Mesothelial cell of epicardium (in vitro differentiated cells): ENCODE results near the gene CFAP161. TPM values are rescaled to one million over a fixed set of nuclear protein-coding genes. Genes with fewer than 3 reads are reported as not detected.

Experiments used
- DNase-seq, 2 experiments: peaks; one replicate each; pipeline ENCODE4 v3.0.0; 2021; ENCODE audit warnings: low spot score in 2 of 2; ENCODE audit not compliant: unreplicated experiment in 2 of 2
- H3K27ac Mint-ChIP-seq: 2 replicates; pipeline ENCODE4 v1.8.0; 2021; ENCODE audit warnings: mixed read lengths
- H3K27me3 Mint-ChIP-seq: 2 replicates; pipeline ENCODE4 v1.8.0; 2021; ENCODE audit warnings: low read depth, mixed read lengths
- H3K36me3 Mint-ChIP-seq: 2 replicates; pipeline ENCODE4 v1.8.0; 2021; ENCODE audit warnings: mixed read lengths
- H3K4me1 Mint-ChIP-seq: 2 replicates; pipeline ENCODE4 v1.8.0; 2021; ENCODE audit warnings: mixed read lengths
- H3K4me3 Mint-ChIP-seq: 2 replicates; pipeline ENCODE4 v1.8.0; 2021; ENCODE audit warnings: mild to moderate bottlenecking, moderate library complexity, mixed read lengths
- H3K9me3 Mint-ChIP-seq: 2 replicates; pipeline ENCODE4 v1.8.0; 2021; ENCODE audit warnings: mixed read lengths
- total RNA-seq: library from RNA; stranded (reverse); gene quantifications from 3 replicates; pipeline ENCODE4 v1.2.1, GENCODE V29; 2021
- TF ChIP-seq, protein P1 (sequence below): fragments of 200-600 bp; sonication (generic); IDR thresholded peaks from one replicate; pipeline ENCODE4 v1.5.0; 2021; ENCODE audit warnings: antibody characterized with exemption; ENCODE audit not compliant: unreplicated experiment

CFAP161 gene
- total RNA-seq, 1 donor from 2014 or later, result not detected

DNA sequence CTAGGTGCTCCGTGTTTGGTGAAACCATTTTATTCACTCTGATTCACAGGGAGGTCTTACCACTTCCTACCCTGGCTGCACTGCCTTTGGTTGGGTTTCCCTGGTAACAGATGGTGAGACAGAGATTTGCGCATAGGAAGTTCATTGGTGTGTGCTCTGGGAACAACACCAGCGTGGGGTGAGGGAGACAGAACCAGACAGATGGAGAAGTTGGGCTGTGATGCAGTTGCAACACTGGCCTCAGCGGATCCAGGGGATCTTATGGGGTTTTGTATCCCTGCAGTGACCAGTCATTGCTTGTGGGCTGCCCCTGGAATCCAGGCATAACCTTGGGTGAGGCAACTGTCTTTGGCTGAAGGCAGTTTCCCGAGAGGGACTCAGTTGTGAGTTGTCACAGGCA lies 50.1 kb downstream of the CFAP161 start:
- no peaks in the 10 kb centered on the region for H3K36me3 Mint-ChIP-seq
- TF ChIP-seq, protein P1, sequence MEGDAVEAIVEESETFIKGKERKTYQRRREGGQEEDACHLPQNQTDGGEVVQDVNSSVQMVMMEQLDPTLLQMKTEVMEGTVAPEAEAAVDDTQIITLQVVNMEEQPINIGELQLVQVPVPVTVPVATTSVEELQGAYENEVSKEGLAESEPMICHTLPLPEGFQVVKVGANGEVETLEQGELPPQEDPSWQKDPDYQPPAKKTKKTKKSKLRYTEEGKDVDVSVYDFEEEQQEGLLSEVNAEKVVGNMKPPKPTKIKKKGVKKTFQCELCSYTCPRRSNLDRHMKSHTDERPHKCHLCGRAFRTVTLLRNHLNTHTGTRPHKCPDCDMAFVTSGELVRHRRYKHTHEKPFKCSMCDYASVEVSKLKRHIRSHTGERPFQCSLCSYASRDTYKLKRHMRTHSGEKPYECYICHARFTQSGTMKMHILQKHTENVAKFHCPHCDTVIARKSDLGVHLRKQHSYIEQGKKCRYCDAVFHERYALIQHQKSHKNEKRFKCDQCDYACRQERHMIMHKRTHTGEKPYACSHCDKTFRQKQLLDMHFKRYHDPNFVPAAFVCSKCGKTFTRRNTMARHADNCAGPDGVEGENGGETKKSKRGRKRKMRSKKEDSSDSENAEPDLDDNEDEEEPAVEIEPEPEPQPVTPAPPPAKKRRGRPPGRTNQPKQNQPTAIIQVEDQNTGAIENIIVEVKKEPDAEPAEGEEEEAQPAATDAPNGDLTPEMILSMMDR, result no peak
- DNase-seq, result no peak
- H3K4me3 Mint-ChIP-seq, result no peak overlapping the region
- H3K9me3 Mint-ChIP-seq, result no peaks in the 10 kb centered on the region
- no peaks in the 10 kb centered on the region for H3K4me1 Mint-ChIP-seq
- peaks cover 80% of the 10 kb centered on the region for H3K27me3 Mint-ChIP-seq
- no peak overlapping the region for H3K27ac Mint-ChIP-seq

DNA sequence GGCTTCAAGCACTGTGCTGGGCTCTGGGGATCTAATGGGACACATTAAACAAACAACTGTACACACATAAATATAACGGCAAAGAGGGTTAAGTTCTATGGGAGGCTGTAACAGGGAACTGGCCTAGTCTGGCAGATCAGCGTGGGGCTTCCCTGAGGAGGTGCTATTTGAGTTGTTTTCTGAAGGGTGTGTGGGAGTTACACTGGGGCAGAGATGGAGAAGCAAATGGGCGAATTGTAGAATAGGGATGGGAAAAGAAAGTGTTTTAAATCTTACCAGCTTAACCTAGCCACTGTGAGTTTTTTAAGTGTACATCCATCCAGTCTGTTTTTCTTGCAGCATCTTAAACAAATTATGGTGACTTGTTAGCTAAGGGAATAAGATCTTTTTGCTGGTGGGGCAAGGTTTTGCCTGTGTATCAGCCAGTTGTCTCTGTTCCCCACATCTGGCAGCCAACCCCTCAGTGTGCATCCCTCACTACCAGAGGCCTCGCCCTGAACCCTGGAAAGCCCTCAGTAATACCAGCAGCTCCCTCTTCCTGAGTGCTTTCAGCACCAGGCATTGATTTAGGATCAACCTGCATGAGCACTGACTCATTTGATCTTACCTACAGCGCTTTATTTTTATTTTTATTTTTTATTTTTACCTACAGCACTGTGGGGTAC lies 51.7 kb downstream of the CFAP161 start:
- TF ChIP-seq, protein P1, result no peak
- Mint-ChIP-seq H3K27me3 (peaks cover 78% of the 10 kb centered on the region), H3K4me3 (no peak overlapping the region), H3K4me1 (no peaks in the 10 kb centered on the region), H3K9me3 (no peaks in the 10 kb centered on the region), H3K36me3 (no peaks in the 10 kb centered on the region), H3K27ac (no peak overlapping the region)
- DNase-seq, result no peak

DNA sequence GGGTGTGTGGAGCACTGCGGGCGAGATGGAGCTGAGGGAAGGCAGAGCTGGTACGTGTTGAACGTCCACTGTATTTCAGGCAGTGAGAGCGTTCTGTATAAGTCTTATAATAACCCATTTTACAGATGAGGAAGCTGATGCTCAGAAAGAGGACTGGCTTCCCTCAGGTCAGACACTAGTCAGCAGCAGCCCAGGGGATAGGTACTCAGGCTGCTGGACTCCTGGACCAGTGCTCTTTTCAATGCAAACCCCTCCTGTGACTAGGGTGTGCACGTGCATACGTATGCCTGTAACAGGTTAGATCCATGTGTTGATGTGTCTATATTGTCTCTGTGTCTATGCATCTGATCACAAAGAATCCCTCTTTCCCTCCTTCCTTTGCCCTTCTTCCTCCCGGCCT lies 54.3 kb downstream of the CFAP161 start:
- TF ChIP-seq, protein P1, result no peak
- H3K4me1 Mint-ChIP-seq, result no peaks in the 10 kb centered on the region
- no peaks in the 10 kb centered on the region for H3K9me3 Mint-ChIP-seq
- H3K4me3 Mint-ChIP-seq, result no peak overlapping the region
- peaks cover 75% of the 10 kb centered on the region for H3K27me3 Mint-ChIP-seq
- no peak for DNase-seq
- no peak overlapping the region for H3K27ac Mint-ChIP-seq
- no peaks in the 10 kb centered on the region for H3K36me3 Mint-ChIP-seq

DNA sequence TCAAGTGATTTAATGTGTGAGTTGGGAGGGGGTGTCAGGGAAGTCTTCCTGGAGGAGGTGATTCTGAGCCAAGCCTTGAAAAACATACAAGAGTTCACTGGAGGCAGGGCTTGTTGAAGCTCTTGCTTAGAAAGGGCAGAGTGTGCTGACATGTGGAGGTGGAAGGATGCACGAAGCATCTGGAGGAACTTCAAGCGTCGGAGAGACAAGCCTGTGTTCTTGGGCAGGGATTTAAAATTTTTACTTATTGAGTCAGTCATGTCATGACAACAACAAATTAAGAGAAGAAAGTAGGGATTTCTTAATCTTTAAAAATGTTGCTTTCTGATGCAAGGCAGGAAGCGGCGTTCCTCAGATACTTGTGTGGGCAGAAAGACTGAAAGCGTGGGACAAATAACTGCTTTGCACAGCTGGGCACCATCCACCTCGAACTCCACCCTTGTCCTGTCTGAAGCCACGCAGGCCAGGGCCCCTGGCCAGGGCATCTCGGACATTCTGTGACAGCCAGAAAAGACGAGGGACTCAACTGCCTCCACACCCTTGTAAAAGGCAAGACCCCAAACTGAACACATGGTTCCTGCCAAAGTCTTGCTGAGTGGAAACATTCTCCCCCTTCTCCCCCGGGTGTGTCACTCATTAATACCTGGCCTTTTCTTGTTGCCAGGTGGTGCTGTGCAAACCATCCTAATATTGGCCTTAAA lies 55.7 kb downstream of the CFAP161 start:
- peaks cover 67% of the 10 kb centered on the region for H3K27me3 Mint-ChIP-seq
- no peaks in the 10 kb centered on the region for H3K9me3 Mint-ChIP-seq
- no peak overlapping the region for H3K27ac Mint-ChIP-seq
- DNase-seq, result no peak
- H3K4me3 Mint-ChIP-seq, result no peak overlapping the region
- no peaks in the 10 kb centered on the region for H3K36me3 Mint-ChIP-seq
- TF ChIP-seq, protein P1, result no peak
- no peaks in the 10 kb centered on the region for H3K4me1 Mint-ChIP-seq

DNA sequence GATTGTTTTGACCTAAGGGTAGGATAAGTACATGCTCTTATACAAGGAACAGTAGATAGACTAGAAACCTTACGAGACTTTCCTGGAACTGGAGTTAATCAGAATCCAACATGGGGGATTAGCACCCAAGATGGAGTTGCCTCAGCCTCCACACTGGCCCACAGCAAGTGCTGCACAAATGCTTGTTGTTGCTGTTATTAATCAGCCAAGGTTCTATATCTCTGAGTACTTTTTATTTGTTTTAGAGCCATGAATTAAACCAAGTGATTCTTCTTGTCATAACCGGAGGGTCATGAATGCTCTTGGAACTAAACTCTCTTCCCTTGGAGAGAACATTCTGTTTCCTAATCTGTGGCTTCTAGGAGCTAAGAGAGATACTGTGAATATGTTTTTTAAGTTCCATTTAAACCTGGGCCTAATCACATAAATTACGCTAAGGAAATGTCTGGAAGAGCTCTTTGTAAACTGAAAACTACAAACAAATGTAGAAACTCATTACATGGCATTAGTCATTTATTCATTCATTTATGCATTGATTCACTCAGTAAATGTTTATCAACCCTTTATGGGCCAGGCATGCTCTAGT lies 56.9 kb downstream of the CFAP161 start:
- H3K27me3 Mint-ChIP-seq, result peaks cover 64% of the 10 kb centered on the region

More for the DNA sequence above, 56.9 kb downstream of the CFAP161 start:
- Mint-ChIP-seq H3K4me1 (no peaks in the 10 kb centered on the region), H3K36me3 (no peaks in the 10 kb centered on the region), H3K27ac (no peak overlapping the region), H3K4me3 (no peak overlapping the region), H3K9me3 (no peaks in the 10 kb centered on the region)
- DNase-seq, result no peak
- TF ChIP-seq, protein P1, result no peak
